Measurements from ENCODE around the gene PRPF18.

PRPF18 gene

GRCh38 chr10:13617116-13617515 is 30.4 kb downstream of the PRPF18 start:
- peaks cover 2% of the 10 kb centered on the region for H3K4me1 ChIP-seq (ENCODE audit: insufficient read depth, insufficient read length)
- no peaks in the 10 kb centered on the region for H3K9me3 ChIP-seq (ENCODE audit: insufficient read depth, low read length)
- H3K4me3 ChIP-seq (ENCODE audit: insufficient read length, low read depth) = no peak overlapping the region
- H3K9ac ChIP-seq (ENCODE audit: insufficient read length, low read depth) = no peak overlapping the region
- no peak for TF ChIP-seq YY1 (IDR thresholded peaks at IDR 0.05; ENCODE audit: insufficient read depth, insufficient read length)
- TF ChIP-seq ZNF274 (IDR thresholded peaks at IDR 0.05; ENCODE audit: low read depth, low read length) = no peak
- no peak for TF ChIP-seq SUZ12 (IDR thresholded peaks at IDR 0.05; ENCODE audit: extremely low read depth, insufficient read depth, insufficient read length)
- no peak for DNase-seq (ENCODE audit: low read depth, low spot score)
- H3K36me3 ChIP-seq (ENCODE audit: insufficient read depth, insufficient read length, low read length) = peaks cover 34% of the 10 kb centered on the region
- H3K27me3 ChIP-seq (ENCODE audit: insufficient read depth, insufficient read length) = no peaks in the 10 kb centered on the region

- no peaks in the 10 kb centered on the region for H3K27me3 ChIP-seq (ENCODE audit: insufficient read depth, insufficient read length)
- no peak overlapping the region for H3K4me3 ChIP-seq (ENCODE audit: insufficient read length, low read depth)
- no peaks in the 10 kb centered on the region for H3K9me3 ChIP-seq (ENCODE audit: insufficient read depth, low read length)
- no peak overlapping the region for H3K9ac ChIP-seq (ENCODE audit: insufficient read length, low read depth)
- no peaks in the 10 kb centered on the region for H3K4me1 ChIP-seq (ENCODE audit: insufficient read depth, insufficient read length)
- peaks cover 28% of the 10 kb centered on the region for H3K36me3 ChIP-seq (ENCODE audit: insufficient read depth, insufficient read length, low read length)
- DNase-seq (ENCODE audit: low read depth, low spot score) = no peak
- TF ChIP-seq ZNF274 (IDR thresholded peaks at IDR 0.05; ENCODE audit: low read depth, low read length) (no peak), SUZ12 (IDR thresholded peaks at IDR 0.05; ENCODE audit: extremely low read depth, insufficient read depth, insufficient read length) (no peak), YY1 (IDR thresholded peaks at IDR 0.05; ENCODE audit: insufficient read depth, insufficient read length) (no peak)
Observed at GRCh38 chr10:13621931-13622330, 35.2 kb downstream of the PRPF18 start.

GRCh38 chr10:13624630-13625029 is 37.9 kb downstream of the PRPF18 start:
- no peak for DNase-seq (ENCODE audit: low read depth, low spot score)
- Histone ChIP-seq H3K36me3 (ENCODE audit: insufficient read depth, insufficient read length, low read length) (peaks cover 8% of the 10 kb centered on the region), H3K9me3 (ENCODE audit: insufficient read depth, low read length) (no peaks in the 10 kb centered on the region), H3K4me3 (ENCODE audit: insufficient read length, low read depth) (no peak overlapping the region), H3K4me1 (ENCODE audit: insufficient read depth, insufficient read length) (no peaks in the 10 kb centered on the region), H3K27me3 (ENCODE audit: insufficient read depth, insufficient read length) (no peaks in the 10 kb centered on the region), H3K9ac (ENCODE audit: insufficient read length, low read depth) (no peak overlapping the region)
- TF ChIP-seq YY1 (IDR thresholded peaks at IDR 0.05; ENCODE audit: insufficient read depth, insufficient read length) (no peak), ZNF274 (IDR thresholded peaks at IDR 0.05; ENCODE audit: low read depth, low read length) (no peak), SUZ12 (IDR thresholded peaks at IDR 0.05; ENCODE audit: extremely low read depth, insufficient read depth, insufficient read length) (no peak)

GRCh38 chr10:13627459-13628310 is 40.9 kb downstream of the PRPF18 start:
- TF ChIP-seq YY1 (IDR thresholded peaks at IDR 0.05; ENCODE audit: insufficient read depth, insufficient read length) = no peak
- no peak for TF ChIP-seq ZNF274 (IDR thresholded peaks at IDR 0.05; ENCODE audit: low read depth, low read length)
- no peak for TF ChIP-seq SUZ12 (IDR thresholded peaks at IDR 0.05; ENCODE audit: extremely low read depth, insufficient read depth, insufficient read length)
- Histone ChIP-seq H3K36me3 (ENCODE audit: insufficient read depth, insufficient read length, low read length) (peaks cover 7% of the 10 kb centered on the region), H3K4me3 (ENCODE audit: insufficient read length, low read depth) (no peak overlapping the region), H3K4me1 (ENCODE audit: insufficient read depth, insufficient read length) (no peaks in the 10 kb centered on the region), H3K27me3 (ENCODE audit: insufficient read depth, insufficient read length) (no peaks in the 10 kb centered on the region), H3K9me3 (ENCODE audit: insufficient read depth, low read length) (no peaks in the 10 kb centered on the region), H3K9ac (ENCODE audit: insufficient read length, low read depth) (no peak overlapping the region)
- no peak for DNase-seq (ENCODE audit: low read depth, low spot score)

GRCh38 chr10:13628661-13629060 is 41.9 kb downstream of the PRPF18 start:
- no peaks in the 10 kb centered on the region for H3K4me1 ChIP-seq (ENCODE audit: insufficient read depth, insufficient read length)
- no peak overlapping the region for H3K4me3 ChIP-seq (ENCODE audit: insufficient read length, low read depth)
- DNase-seq (ENCODE audit: low read depth, low spot score) = no peak
- no peaks in the 10 kb centered on the region for H3K27me3 ChIP-seq (ENCODE audit: insufficient read depth, insufficient read length)
- no peak overlapping the region for H3K9ac ChIP-seq (ENCODE audit: insufficient read length, low read depth)
- H3K9me3 ChIP-seq (ENCODE audit: insufficient read depth, low read length) = no peaks in the 10 kb centered on the region
- peaks cover 7% of the 10 kb centered on the region for H3K36me3 ChIP-seq (ENCODE audit: insufficient read depth, insufficient read length, low read length)
- no peak for TF ChIP-seq ZNF274 (IDR thresholded peaks at IDR 0.05; ENCODE audit: low read depth, low read length)
- TF ChIP-seq YY1 (IDR thresholded peaks at IDR 0.05; ENCODE audit: insufficient read depth, insufficient read length) = no peak
- no peak for TF ChIP-seq SUZ12 (IDR thresholded peaks at IDR 0.05; ENCODE audit: extremely low read depth, insufficient read depth, insufficient read length)

GRCh38 chr10:13629116-13629515 is 42.4 kb downstream of the PRPF18 start:
- Histone ChIP-seq H3K9me3 (ENCODE audit: insufficient read depth, low read length) (no peaks in the 10 kb centered on the region), H3K36me3 (ENCODE audit: insufficient read depth, insufficient read length, low read length) (peaks cover 7% of the 10 kb centered on the region), H3K9ac (ENCODE audit: insufficient read length, low read depth) (no peak overlapping the region), H3K4me3 (ENCODE audit: insufficient read length, low read depth) (no peak overlapping the region), H3K27me3 (ENCODE audit: insufficient read depth, insufficient read length) (no peaks in the 10 kb centered on the region), H3K4me1 (ENCODE audit: insufficient read depth, insufficient read length) (no peaks in the 10 kb centered on the region)
- DNase-seq (ENCODE audit: low read depth, low spot score) = no peak
- no peak for TF ChIP-seq SUZ12 (IDR thresholded peaks at IDR 0.05; ENCODE audit: extremely low read depth, insufficient read depth, insufficient read length)
- TF ChIP-seq ZNF274 (IDR thresholded peaks at IDR 0.05; ENCODE audit: low read depth, low read length) = no peak
- no peak for TF ChIP-seq YY1 (IDR thresholded peaks at IDR 0.05; ENCODE audit: insufficient read depth, insufficient read length)

GRCh38 chr10:13630231-13630630 is 43.5 kb downstream of the PRPF18 start:
- Histone ChIP-seq H3K27me3 (ENCODE audit: insufficient read depth, insufficient read length) (no peaks in the 10 kb centered on the region), H3K9ac (ENCODE audit: insufficient read length, low read depth) (no peak overlapping the region), H3K36me3 (ENCODE audit: insufficient read depth, insufficient read length, low read length) (peaks cover 11% of the 10 kb centered on the region), H3K9me3 (ENCODE audit: insufficient read depth, low read length) (no peaks in the 10 kb centered on the region), H3K4me3 (ENCODE audit: insufficient read length, low read depth) (no peak overlapping the region), H3K4me1 (ENCODE audit: insufficient read depth, insufficient read length) (no peaks in the 10 kb centered on the region)
- DNase-seq (ENCODE audit: low read depth, low spot score) = no peak
- TF ChIP-seq SUZ12 (IDR thresholded peaks at IDR 0.05; ENCODE audit: extremely low read depth, insufficient read depth, insufficient read length) (no peak), ZNF274 (IDR thresholded peaks at IDR 0.05; ENCODE audit: low read depth, low read length) (no peak), YY1 (IDR thresholded peaks at IDR 0.05; ENCODE audit: insufficient read depth, insufficient read length) (no peak)

Measured in NT2/D1 (cell line).